Activated CD8-positive, alpha-beta memory T cell treated with anti-CD3 and anti-CD28 coated beads for 1 hour (primary cell): Measurements from ENCODE around the gene GTF2F1.
"Not testable (repeated sequence)": the region's sequence is repeated elsewhere in the genome, so short reads cannot be mapped to it uniquely, and the experiment has no call there.

Experiments
- DNase-seq, 2 donors: peaks; one replicate each; pipeline ENCODE4 v3.0.0-alpha.2; 2020; ENCODE audit warnings: low read depth in 1 of 2; ENCODE audit errors: extremely low read depth in 1 of 2

GTF2F1 gene

GRCh38 chr19:6358003-6358402 is 35.0 kb downstream of the GTF2F1 start:
- DNase-seq: no peak

GRCh38 chr19:6357174-6357573 is 35.8 kb downstream of the GTF2F1 start:
- DNase-seq: no peak

- not testable (repeated sequence) for DNase-seq
Measured at GRCh38 chr19:6355321-6356040, 37.5 kb downstream of the GTF2F1 start.

- no peak for DNase-seq
Measured at GRCh38 chr19:6354098-6354674, 38.8 kb downstream of the GTF2F1 start.

GRCh38 chr19:6352381-6353165 is 40.4 kb downstream of the GTF2F1 start:
- DNase-seq: no peak

- no peak for DNase-seq
Measured at GRCh38 chr19:6350688-6351087, 42.3 kb downstream of the GTF2F1 start.

- not testable (repeated sequence) for DNase-seq
Measured at GRCh38 chr19:6349271-6349670, 43.7 kb downstream of the GTF2F1 start.

- DNase-seq: no peak
Measured at GRCh38 chr19:6343462-6343861, 49.5 kb downstream of the GTF2F1 start.

GRCh38 chr19:6340493-6341201 is 52.3 kb downstream of the GTF2F1 start:
- DNase-seq: no peak

- no peak for DNase-seq
Measured at GRCh38 chr19:6334490-6335285, 58.3 kb downstream of the GTF2F1 start.

GRCh38 chr19:6333439-6333838 is 59.5 kb downstream of the GTF2F1 start, which contains the start of gene ACER1:
TSS of gene ACER1 (minus strand) at chr19:6333612. CDS start at chr19:6333551, 61 bp downstream.
- no peak for DNase-seq
